Activated CD8-positive, alpha-beta memory T cell treated with anti-CD3 and anti-CD28 coated beads for 36 hours (primary cell): ENCODE results near the gene ACAA1. TPM values are rescaled to one million over a fixed set of nuclear protein-coding genes. Genes with fewer than 3 reads are reported as not detected.
"Not testable (repeated sequence)": the region's sequence is repeated elsewhere in the genome, so short reads cannot be mapped to it uniquely, and the experiment has no call there.

Experiments used
- CTCF ChIA-PET: fragments of 350-600 bp; sonication (Branson Sonifier 250); formaldehyde crosslinking; loops from one replicate; lab custom pipeline; 2021; ENCODE audit warnings: antibody characterized with exemption; lab: Charles Lee
- POLR2A ChIA-PET: fragments of 350-600 bp; sonication (Branson Sonifier 250); formaldehyde crosslinking; loops from one replicate; lab custom pipeline; 2021; ENCODE audit warnings: antibody characterized with exemption; lab: Charles Lee
- total RNA-seq, 2 experiments: library from RNA; stranded (reverse); gene quantifications; one replicate each; pipeline ENCODE4 v1.2.3, GENCODE V29; 2021

Gene ACAA1
- total RNA-seq, 2 experiments from 2014 or later, result 73.5 to 75.3 TPM

DNA sequence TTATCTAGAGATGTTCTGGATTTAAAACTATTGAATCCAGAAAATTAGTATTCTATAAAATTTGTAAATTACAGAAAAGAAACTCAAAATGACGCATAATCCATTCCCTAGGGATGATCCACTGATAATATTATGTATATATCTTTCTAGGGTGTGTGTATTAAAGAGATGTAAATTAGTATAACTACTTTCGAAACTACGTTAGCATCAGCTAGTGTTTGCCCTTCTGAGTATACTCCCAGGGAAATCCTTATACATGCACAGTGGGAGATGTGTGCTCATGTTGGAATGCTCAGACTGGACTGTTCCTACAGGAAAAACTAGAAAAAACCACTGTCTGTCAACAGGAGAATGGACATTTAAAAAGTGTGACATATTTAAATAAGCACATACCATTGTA is 36.4 kb downstream of the ACAA1 start:
- CTCF ChIA-PET, result no interaction called here
- POLR2A ChIA-PET, result interaction anchor here (0.6 kb wide), 1 partner anchor 136 kb away, joined by 8 read pairs; no protein-coding TSS in a partner anchor

- CTCF ChIA-PET, result interaction anchor here (0.7 kb wide), 1 partner anchor 18 kb away, joined by 3 read pairs; no protein-coding TSS in a partner anchor
Observed at GRCh38 chr3:38099518-38099917, 37.4 kb downstream of the ACAA1 start.

DNA sequence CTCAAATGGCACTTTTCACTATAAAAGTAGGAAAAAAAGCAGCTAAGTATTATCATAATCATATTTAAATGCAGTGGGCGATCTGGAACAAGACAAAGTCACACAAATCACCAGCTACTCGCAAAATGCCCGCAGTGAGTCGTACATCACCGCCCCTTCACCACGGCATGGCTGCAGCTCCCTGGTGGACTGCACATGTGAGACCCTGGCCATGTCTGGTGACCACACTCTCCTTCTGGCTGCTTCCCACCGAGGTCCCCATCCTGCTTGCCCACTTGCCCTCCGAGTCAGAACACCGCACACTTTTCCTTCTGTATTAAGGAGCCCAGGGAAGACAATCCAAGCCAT is 38.6 kb downstream of the ACAA1 start:
- CTCF ChIA-PET, result no interaction called here
- POLR2A ChIA-PET, result no interaction called here

More at GRCh38 chr3:38099518-38099917, 37.4 kb downstream of the ACAA1 start:
- POLR2A ChIA-PET, result no interaction called here

GRCh38 chr3:38097446-38098375 is 39.2 kb downstream of the ACAA1 start:
- ChIA-PET CTCF (no interaction called here), POLR2A (no interaction called here)

GRCh38 chr3:38095669-38096483 is 41.1 kb downstream of the ACAA1 start:
- POLR2A ChIA-PET, result interaction anchor here (0.5 kb wide), 1 partner anchor 322 kb away, joined by 6 read pairs; no protein-coding TSS in a partner anchor
- CTCF ChIA-PET, result no interaction called here

- ChIA-PET POLR2A (no interaction called here), CTCF (interaction anchor here (0.9 kb wide), 1 partner anchor 9 kb away, joined by 3 read pairs; no protein-coding TSS in a partner anchor)
Observed at GRCh38 chr3:38094999-38095398, 41.9 kb downstream of the ACAA1 start.

DNA sequence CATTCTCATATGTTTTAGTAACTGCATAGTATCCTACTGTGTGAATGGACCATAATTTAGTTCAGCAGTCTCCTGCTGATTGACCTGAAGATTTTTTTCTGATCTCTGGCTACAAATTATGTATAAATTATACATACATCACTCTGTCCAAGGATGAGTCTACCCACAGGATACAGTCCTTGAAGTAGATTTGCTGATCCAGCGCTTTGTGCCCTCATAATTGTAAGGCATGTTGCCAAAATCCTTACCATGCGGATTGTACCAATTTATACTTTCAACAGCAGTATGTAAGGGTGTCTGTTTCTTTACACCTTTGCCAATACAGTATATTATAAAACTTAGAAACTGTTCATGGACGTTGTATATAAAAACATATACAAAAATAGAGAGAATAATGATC is 46.5 kb downstream of the ACAA1 start:
- ChIA-PET POLR2A (no interaction called here), CTCF (no interaction called here)

GRCh38 chr3:38089163-38089562 is 47.8 kb downstream of the ACAA1 start:
- ChIA-PET POLR2A (no interaction called here), CTCF (no interaction called here)

DNA sequence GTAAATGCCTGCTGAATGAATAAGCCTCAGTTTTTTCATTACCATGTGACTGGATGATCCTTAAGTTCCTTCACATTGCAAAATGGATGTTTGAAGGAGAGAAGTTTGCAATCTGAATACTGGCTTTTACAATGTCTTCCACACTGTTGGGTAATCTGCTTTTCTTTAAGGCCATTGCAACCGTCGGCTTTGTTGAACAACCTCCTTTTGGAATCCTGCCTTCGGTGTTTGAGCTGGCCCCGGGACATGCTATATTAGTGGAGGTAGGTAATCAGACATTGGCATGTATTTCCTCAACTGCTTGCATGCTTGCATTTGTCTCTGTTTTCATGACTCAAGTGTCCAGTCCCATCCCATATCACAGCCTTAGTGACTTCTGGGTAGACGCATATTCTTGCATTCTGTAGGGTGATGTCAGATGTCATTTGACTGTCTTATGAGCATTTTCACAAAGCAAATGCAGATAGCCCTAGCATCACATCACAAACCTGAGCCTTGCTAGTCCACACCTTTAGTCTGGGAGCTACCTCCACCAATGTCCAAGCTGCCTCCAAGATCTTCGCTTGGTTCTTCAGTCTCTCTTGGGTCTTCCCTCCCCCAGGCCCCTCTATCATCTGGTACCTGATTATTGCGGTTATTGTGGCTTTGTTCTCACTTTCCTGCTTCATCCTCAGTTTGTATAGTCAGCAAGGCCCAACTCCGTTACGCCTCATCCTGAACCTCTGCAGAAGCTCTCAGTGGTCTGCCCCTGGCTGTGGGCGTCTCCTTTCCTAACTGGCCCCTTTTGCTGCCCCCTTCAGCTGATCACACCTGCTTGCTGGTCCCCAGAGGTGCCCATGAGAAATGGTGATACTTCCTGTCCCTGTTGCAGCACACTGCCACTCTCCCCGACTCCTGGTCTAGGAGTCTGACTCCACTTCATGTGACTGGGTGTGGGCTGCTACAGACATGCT is 48.5 kb downstream of the ACAA1 start:
- ChIA-PET CTCF (interaction anchor here (0.6 kb wide), 1 partner anchor 81 kb away, joined by 3 read pairs; no protein-coding TSS in a partner anchor), POLR2A (no interaction called here)

GRCh38 chr3:38087278-38087677 is 49.6 kb downstream of the ACAA1 start:
- CTCF ChIA-PET, result interaction anchor here (0.6 kb wide), 1 partner anchor 80 kb away, joined by 3 read pairs; no protein-coding TSS in a partner anchor
- POLR2A ChIA-PET, result not testable (repeated sequence)

DNA sequence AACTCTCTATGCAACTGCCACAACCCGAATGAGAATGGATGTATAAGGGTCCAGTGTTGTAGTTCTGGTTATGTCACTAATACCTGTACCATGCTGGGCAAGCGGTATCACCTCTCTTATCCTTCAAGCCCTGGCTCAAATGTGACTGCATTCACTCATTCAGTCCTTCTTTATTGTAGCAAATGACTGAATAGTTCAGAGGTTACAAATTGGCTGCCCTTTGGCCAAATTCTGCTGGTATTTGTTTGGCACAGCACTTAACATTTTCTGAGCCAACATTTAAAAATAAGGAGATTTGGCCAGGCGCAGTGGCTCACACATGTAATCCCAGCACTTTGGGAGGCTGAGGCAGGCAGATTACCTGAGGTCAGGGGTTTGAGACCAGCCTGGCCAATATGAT is 50.4 kb downstream of the ACAA1 start:
- ChIA-PET CTCF (interaction anchor here (1.3 kb wide), 1 partner anchor 8 kb away, joined by 3 read pairs; no protein-coding TSS in a partner anchor), POLR2A (no interaction called here)

GRCh38 chr3:38085943-38086324 is 51.0 kb downstream of the ACAA1 start:
- POLR2A ChIA-PET, result no interaction called here
- CTCF ChIA-PET, result interaction anchor here (1.3 kb wide), 1 partner anchor 9 kb away, joined by 3 read pairs; no protein-coding TSS in a partner anchor

DNA sequence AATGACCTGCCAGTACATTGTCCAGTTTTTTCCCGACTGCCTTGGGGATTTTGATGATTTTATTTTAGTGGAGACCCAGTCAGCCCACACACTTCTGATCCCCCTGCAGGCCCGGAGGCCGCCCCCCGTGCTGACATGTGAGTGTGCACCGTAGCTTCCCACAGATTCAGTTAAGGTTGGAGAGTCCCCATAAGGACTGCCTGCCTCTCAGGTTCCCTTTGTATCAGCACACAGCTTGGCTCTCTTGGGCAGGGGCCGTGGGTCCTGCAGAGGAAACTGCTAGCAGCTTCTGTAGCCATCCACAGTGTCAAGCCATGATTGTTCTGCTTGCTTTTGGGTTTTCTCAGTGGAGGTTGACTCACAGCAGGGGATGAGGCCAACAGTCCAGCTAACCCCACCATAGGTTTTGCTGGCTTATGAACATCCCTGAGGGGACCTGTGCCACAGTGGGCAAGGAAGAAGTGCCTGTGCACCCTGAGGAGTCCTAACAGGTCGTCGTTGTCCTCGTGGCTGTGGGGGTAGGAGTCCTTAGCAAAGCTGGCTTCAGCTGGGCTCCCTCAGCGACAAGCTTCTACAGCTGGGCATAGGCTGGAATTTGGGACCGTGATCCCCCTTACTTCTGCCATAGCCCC is 51.5 kb downstream of the ACAA1 start:
- ChIA-PET CTCF (interaction anchor here (1.3 kb wide), 1 partner anchor 9 kb away, joined by 3 read pairs; no protein-coding TSS in a partner anchor), POLR2A (no interaction called here)

DNA sequence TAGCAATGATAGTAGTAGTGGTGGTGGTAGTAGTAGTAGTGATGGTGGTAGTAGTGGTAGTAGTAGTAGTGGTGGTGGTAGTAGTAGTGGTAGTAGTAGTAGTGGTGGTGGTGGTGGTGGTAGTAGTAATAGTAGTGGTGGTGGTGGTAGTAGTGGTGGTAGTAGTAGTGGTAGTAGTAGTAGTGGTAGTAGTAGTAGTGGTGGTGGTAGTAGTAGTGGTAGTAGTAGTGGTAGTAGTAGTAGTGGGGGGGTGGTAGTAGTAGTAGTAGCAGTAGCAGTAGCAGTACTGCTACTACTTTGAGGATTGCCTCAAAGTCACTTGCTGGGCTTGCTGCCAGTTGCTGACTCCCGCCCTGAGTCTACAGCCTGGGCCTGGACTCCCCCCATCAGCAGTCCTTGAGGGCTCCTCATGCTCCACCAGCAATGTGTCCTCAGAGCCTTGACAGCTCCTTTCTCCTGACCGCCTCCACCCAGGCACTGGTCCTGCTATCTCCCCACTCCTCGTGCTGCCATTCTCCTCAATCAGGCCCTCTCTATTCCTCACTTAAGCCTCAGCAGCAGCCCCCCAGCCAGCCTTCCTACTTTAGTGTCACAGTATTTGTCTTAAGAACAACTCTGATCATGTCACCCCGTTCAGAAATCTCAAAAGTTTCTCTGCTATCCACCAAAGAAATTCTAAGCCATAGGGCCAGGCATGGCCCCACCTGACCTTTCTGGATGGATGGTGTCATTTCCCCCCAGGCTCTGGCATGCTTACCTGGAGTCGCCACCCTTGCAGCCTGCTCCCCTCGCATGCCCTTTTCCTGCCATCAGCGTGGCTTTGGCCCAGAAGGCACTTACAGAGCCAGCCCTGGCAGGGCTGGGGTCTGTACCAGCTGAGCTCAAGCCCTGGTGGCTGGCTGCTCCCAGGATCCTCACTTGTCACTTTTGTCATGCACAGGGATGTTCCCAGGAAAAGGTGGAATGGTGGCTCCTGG is 52.3 kb downstream of the ACAA1 start:
- ChIA-PET POLR2A (no interaction called here), CTCF (no interaction called here)

DNA sequence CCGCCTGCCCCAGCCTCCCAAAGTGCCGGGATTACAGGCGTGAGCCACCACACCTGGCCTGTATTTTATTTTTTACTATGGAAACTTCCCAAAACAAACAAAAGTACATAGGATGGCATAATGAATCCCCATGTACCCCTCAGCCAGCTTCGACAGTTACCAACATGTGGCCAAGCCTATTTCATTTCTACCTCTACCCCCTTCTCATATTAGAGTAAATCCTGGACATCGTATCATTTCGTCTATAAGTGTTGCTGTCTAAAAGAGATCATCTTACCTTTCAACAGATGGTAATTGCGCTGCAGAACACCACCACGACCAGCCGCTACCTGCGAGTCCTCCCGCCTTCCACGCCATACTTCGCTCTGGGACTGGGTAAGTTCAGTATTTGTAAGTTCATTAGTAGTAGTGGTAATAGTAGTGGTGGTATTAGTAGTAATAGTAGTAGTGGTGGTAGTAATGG is 53.0 kb downstream of the ACAA1 start:
- ChIA-PET CTCF (no interaction called here), POLR2A (no interaction called here)

GRCh38 chr3:38083254-38083653 is 53.7 kb downstream of the ACAA1 start:
- POLR2A ChIA-PET, CTCF ChIA-PET: not testable (repeated sequence)

DNA sequence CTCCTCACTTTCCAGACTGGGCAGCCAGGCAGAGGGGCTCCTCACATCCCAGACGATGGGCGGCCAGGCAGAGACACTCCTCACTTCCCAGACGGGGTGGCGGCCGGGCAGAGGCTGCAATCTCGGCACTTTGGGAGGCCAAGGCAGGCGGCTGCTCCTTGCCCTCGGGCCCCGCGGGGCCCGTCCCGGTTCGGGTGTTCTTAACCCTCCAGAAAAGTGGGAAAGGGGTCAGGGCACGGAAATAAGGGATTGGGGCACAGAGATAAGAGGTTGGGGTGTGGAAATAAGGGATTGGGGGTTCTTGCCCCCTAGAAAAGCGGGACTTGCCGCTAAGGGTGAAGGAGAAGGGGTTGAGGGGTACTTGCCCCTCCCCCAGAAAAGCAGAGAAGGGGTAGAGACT is 54.6 kb downstream of the ACAA1 start:
- POLR2A ChIA-PET, CTCF ChIA-PET: not testable (repeated sequence)
